IMR-90 (cell line): ENCODE results near the gene CIDEA. TPM values are rescaled to one million over a fixed set of nuclear protein-coding genes. Genes with fewer than 3 reads are reported as not detected.

ENCODE experiments used
- ATAC-seq: fragments of 200-7000 bp; cut with Tn5 transposase; 2 replicates; pipeline ENCODE4 v1.9.1; 2020; ENCODE audit warnings: low read depth, mild to moderate bottlenecking, moderate library complexity
- BruUV-seq: library from RNA; stranded (reverse); fragments of 400-500 nt; replicated peaks from 2 replicates; lab custom pipeline; 2021; lab: Mats Ljungman, UMichigan
- CTCF ChIA-PET: fragments of 300-600 bp; formaldehyde crosslinking; extraction: SDS; loops from one replicate; lab custom pipeline; 2021; ENCODE audit warnings: antibody characterized with exemption; lab: Yijun Ruan, JAX
- POLR2A ChIA-PET: fragments of 300-600 bp; sonication (Branson Sonifier 250); formaldehyde crosslinking; loops from one replicate; lab custom pipeline; 2022; ENCODE audit warnings: antibody characterized with exemption; ENCODE audit not compliant: unreplicated experiment; lab: Charles Lee
- DNase-seq: peaks from one replicate; pipeline ENCODE4 v3.0.0; 2013
- H2AFZ ChIP-seq: replicated peaks from 2 replicates; pipeline ENCODE3; 2013; ENCODE audit warnings: low read length, mild to moderate bottlenecking; ENCODE audit not compliant: poor library complexity
- H2AK5ac ChIP-seq: 2 replicates; pipeline ENCODE4 v1.6.1; 2013; ENCODE audit warnings: low read depth, low read length, inconsistent platforms
- H2AK9ac ChIP-seq: replicated peaks from 2 replicates; pipeline ENCODE3; 2013; ENCODE audit warnings: mild to moderate bottlenecking, low read depth, low read length, moderate library complexity; ENCODE audit not compliant: poor library complexity
- H2BK120ac ChIP-seq: 2 replicates; pipeline ENCODE4 v1.6.1; 2013; ENCODE audit warnings: low read depth, low read length, inconsistent platforms
- H2BK15ac ChIP-seq: 3 replicates; pipeline ENCODE4 v1.6.1; 2013; ENCODE audit warnings: low read depth, low read length, inconsistent platforms
- H2BK20ac ChIP-seq: 2 replicates; pipeline ENCODE4 v1.6.1; 2013; ENCODE audit warnings: low read depth, mild to moderate bottlenecking, inconsistent platforms, low read length, moderate library complexity
- H2BK5ac ChIP-seq: 2 replicates; pipeline ENCODE4 v1.6.1; 2013; ENCODE audit warnings: mild to moderate bottlenecking, low read depth, low read length, inconsistent platforms; ENCODE audit not compliant: poor library complexity, severe bottlenecking
- H3K14ac ChIP-seq: replicated peaks from 2 replicates; pipeline ENCODE4 v1.6.1; 2013; ENCODE audit warnings: low read depth, low read length, inconsistent platforms
- H3K18ac ChIP-seq: 2 replicates; pipeline ENCODE4 v1.6.1; 2013; ENCODE audit warnings: low read depth, low read length, control low read depth
- H3K23ac ChIP-seq: 2 replicates; pipeline ENCODE4 v1.6.1; 2013; ENCODE audit warnings: low read depth, low read length, inconsistent platforms
- H3K27ac ChIP-seq: 2 replicates; pipeline ENCODE4 v1.5.1; 2013; ENCODE audit warnings: mild to moderate bottlenecking, control low read depth, low read length; ENCODE audit not compliant: insufficient read depth
- H3K27me3 ChIP-seq: 2 replicates; pipeline ENCODE4 v1.6.1; 2013; ENCODE audit warnings: low read length; ENCODE audit not compliant: control insufficient read depth, insufficient read depth
- H3K36me3 ChIP-seq: 2 replicates; pipeline ENCODE4 v1.6.1; 2013; ENCODE audit warnings: low read length, mixed read lengths; ENCODE audit not compliant: control insufficient read depth, insufficient read depth
- H3K4ac ChIP-seq: 2 replicates; pipeline ENCODE4 v1.6.1; 2013; ENCODE audit warnings: low read depth, low read length, inconsistent platforms
- H3K4me1 ChIP-seq: 2 replicates; pipeline ENCODE4 v1.6.1; 2013; ENCODE audit warnings: low read length, mixed read lengths; ENCODE audit not compliant: control insufficient read depth, insufficient read depth
- H3K4me2 ChIP-seq: 2 replicates; pipeline ENCODE4 v1.6.1; 2013; ENCODE audit warnings: low read depth, mild to moderate bottlenecking, control low read depth, low read length, moderate library complexity
- H3K4me3 ChIP-seq: 2 replicates; pipeline ENCODE4 v1.5.1; 2013; ENCODE audit warnings: low read depth, mild to moderate bottlenecking, control low read depth, low read length, moderate library complexity; ENCODE audit not compliant: insufficient read depth
- H3K56ac ChIP-seq: 2 replicates; pipeline ENCODE4 v1.6.1; 2013; ENCODE audit warnings: low read length, inconsistent platforms; ENCODE audit not compliant: insufficient read depth; ENCODE audit errors: extremely low read depth
- H3K79me1 ChIP-seq, 2 experiments: 2 replicates each; pipeline ENCODE4 v1.6.1; 2013; ENCODE audit warnings: low read length in 2 of 2, inconsistent platforms in 1 of 2, low read depth in 1 of 2
- H3K9ac ChIP-seq: 2 replicates; pipeline ENCODE4 v1.6.1; 2013; ENCODE audit warnings: low read depth, low read length, control low read depth
- H3K9me1 ChIP-seq: 2 replicates; pipeline ENCODE4 v1.6.1; 2013; ENCODE audit warnings: low read length, inconsistent platforms; ENCODE audit not compliant: insufficient read depth
- H3K9me3 ChIP-seq: 2 replicates; pipeline ENCODE4 v1.6.1; 2013; ENCODE audit warnings: low read length; ENCODE audit not compliant: control insufficient read depth, insufficient read depth
- H4K20me1 ChIP-seq: 2 replicates; pipeline ENCODE4 v1.6.1; 2013; ENCODE audit warnings: low read length, inconsistent platforms; ENCODE audit not compliant: insufficient read depth
- H4K5ac ChIP-seq: 2 replicates; pipeline ENCODE4 v1.6.1; 2013; ENCODE audit warnings: mild to moderate bottlenecking, low read depth, low read length, control low read depth
- H4K8ac ChIP-seq, 2 experiments: 2 replicates each; pipeline ENCODE4 v1.6.1; 2013; ENCODE audit warnings: low read depth in 2 of 2, low read length in 2 of 2, control low read depth in 1 of 2, inconsistent platforms in 1 of 2
- H4K91ac ChIP-seq: 2 replicates; pipeline ENCODE4 v1.6.1; 2013; ENCODE audit warnings: low read depth, low read length, inconsistent platforms; ENCODE audit not compliant: insufficient read depth
- ELK1 ChIP-seq: fragments of 150-350 bp; IDR thresholded peaks from 2 replicates; pipeline ENCODE4 v1.6.1; 2016; ENCODE audit warnings: low read depth, mild to moderate bottlenecking, low read length, moderate library complexity, borderline replicate concordance
- POLR2A ChIP-seq: IDR thresholded peaks from 2 replicates; pipeline ENCODE4 v1.6.1; 2012; ENCODE audit warnings: mild to moderate bottlenecking, low read depth, low read length
- RCOR1 ChIP-seq: IDR thresholded peaks from 2 replicates; pipeline ENCODE4 v1.6.1; 2012; ENCODE audit warnings: mild to moderate bottlenecking, low read length, improper control_type of control experiment; ENCODE audit not compliant: insufficient replicate concordance
- RFX5 ChIP-seq: IDR thresholded peaks from 2 replicates; pipeline ENCODE4 v1.8.0; 2012; ENCODE audit warnings: low read depth, mild to moderate bottlenecking, low read length, moderate library complexity
- SMC3 ChIP-seq: fragments of 150-350 bp; IDR thresholded peaks from 2 replicates; pipeline ENCODE4 v1.6.1; 2016; ENCODE audit warnings: low read depth, mild to moderate bottlenecking, antibody characterized with exemption, low read length, moderate library complexity
- WGBS, 2 experiments: methylation state at CpG; one replicate each; pipeline versions ENCODE4 v1.1.5 to v1.1.7; 2013; ENCODE audit warnings: missing lambda C conversion rate in 2 of 2; ENCODE audit not compliant: insufficient read length in 1 of 2; ENCODE audit errors: extremely low coverage in 2 of 2; 5-methylcytosine and 5-hydroxymethylcytosine counted together
- dilution Hi-C: fragments of 300-500 bp; cut with HindIII; formaldehyde crosslinking; loops from one replicate; pipeline ENCODE4 v1.14.3; 2018; ENCODE audit warnings: low sequenced_read_pairs; ENCODE audit not compliant: unreplicated experiment
- in situ Hi-C: fragments of 300-500 bp; cut with MboI; formaldehyde crosslinking; loops from 3 replicates; pipeline ENCODE4 v1.14.3; 2019; ENCODE audit warnings: low sequenced_read_pairs, inconsistent platforms, mixed read lengths
- intact Hi-C: fragments of 100-400 bp; cut with micrococcal nuclease; formaldehyde crosslinking; loops from 2 replicates; pipeline ENCODE4 v1.10.0; 2022
- polyA plus RNA-seq, 3 experiments: library from polyadenylated mRNA; depleted of rRNA; stranded (reverse); fragments of >200 nt; gene quantifications; 2 replicates each; pipeline ENCODE4 v1.2.3, GENCODE V29; 2012; ENCODE audit warnings: low replicate concordance in 1 of 3
- total RNA-seq: library from RNA; depleted of rRNA; stranded (reverse); fragments of >200 nt; gene quantifications from 2 replicates; pipeline ENCODE4 v1.2.3, GENCODE V29; 2012

The CIDEA gene
- total and polyA plus RNA-seq, 2 of the 4 experiments (the other 2 are of a cell fraction) = not detected

DNA sequence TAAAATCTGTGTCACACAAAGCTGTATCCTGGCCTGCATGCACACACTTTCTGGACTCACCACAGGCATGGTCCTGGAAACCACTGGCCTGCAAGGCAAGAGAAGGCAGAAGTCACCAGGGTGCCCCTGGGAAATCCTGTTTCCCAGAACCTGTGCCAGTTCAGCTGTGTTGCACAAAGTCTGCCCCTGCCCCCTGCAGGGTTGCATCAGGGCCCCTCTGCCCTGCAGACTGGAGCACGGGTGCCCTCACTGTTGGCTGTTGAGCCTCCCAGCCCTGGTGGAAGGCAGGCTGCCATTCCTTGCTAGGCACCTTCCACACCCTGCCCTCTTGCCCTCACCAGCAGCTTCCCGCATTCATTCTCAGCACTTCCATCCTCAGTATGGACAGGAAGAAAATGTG is 35.9 kb downstream of the CIDEA start:
- Histone ChIP-seq H4K91ac (no peak overlapping the region), H3K4ac (no peak overlapping the region), H3K4me1 (peaks cover 11% of the 10 kb centered on the region), H3K27ac (no peak overlapping the region), H2BK120ac (no peak overlapping the region), H3K9me3 (no peaks in the 10 kb centered on the region), H3K27me3 (no peaks in the 10 kb centered on the region), H4K5ac (no peak overlapping the region), H4K20me1 (no peaks in the 10 kb centered on the region), H2AK9ac (no peak overlapping the region), H2BK15ac (no peak overlapping the region), H3K23ac (no peak overlapping the region; the same call in 1 of the 2 replicates), H3K56ac (no peak overlapping the region), H2BK20ac (no peak overlapping the region), H3K18ac (no peak overlapping the region), H3K79me1 (no peaks in the 10 kb centered on the region), H2AFZ (peak overlapping the region; percentile 74), H2AK5ac (0 out of 2 replicates have a peak overlapping the region, but pooled peaks have one; percentile 33), H3K4me2 (no peak overlapping the region), H4K8ac (no peak overlapping the region), H3K14ac (no peak overlapping the region), H3K9ac (no peak overlapping the region), H2BK5ac (no peak overlapping the region), H3K36me3 (no peaks in the 10 kb centered on the region), H3K9me1 (0 out of 2 replicates have a peak, but pooled peaks cover 4% of the 10 kb centered on the region), H3K4me3 (no peak overlapping the region)
- intact Hi-C loops = no loop called here
- CTCF ChIA-PET = no interaction called here
- ATAC-seq (no peak), DNase-seq (no peak)
- no CpG with 5 or more reads among the region's 2 CpGs for WGBS, 2 experiments
- in situ Hi-C loops = no loop called here
- BruUV-seq = no TSS peak
- TF ChIP-seq SMC3 = no peak
- no peak for TF ChIP-seq RFX5
- no peak for TF ChIP-seq RCOR1
- TF ChIP-seq POLR2A = no peak
- TF ChIP-seq ELK1 = no peak
- dilution Hi-C loops = no loop called here
- POLR2A ChIA-PET = no interaction called here
